Endothelial cell of umbilical vein (primary cell): ENCODE measurements around the gene FRS3. TPM values are rescaled to one million over a fixed set of nuclear protein-coding genes. Genes with fewer than 3 reads are reported as not detected.

Experiments
- BruUV-seq: library from RNA; stranded (reverse); fragments of 400-500 nt; replicated peaks from 2 replicates; lab custom pipeline; 2021; lab: Mats Ljungman, UMichigan
- CTCF ChIA-PET: fragments of 300-600, 350-600 bp; sonication (Branson Sonifier 250); formaldehyde crosslinking; loops from one replicate; lab custom pipeline; 2021; ENCODE audit warnings: antibody characterized with exemption, inconsistent platforms; lab: Charles Lee
- POLR2A ChIA-PET: fragments of 300-600, 350-600 bp; sonication (Branson Sonifier 250); formaldehyde crosslinking; loops from one replicate; lab custom pipeline; 2021; ENCODE audit warnings: antibody characterized with exemption, inconsistent platforms; lab: Charles Lee
- DNase-seq: peaks from one replicate; pipeline ENCODE4 v3.0.0-alpha.2; 2011; ENCODE audit warnings: low read depth, low spot score
- FAIRE-seq: peaks from 2 replicates; lab custom pipeline; 2011; peaks lifted over from hg19 to GRCh38; lab: Jason Lieb, UNC
- H2AFZ ChIP-seq: 2 replicates; pipeline ENCODE4 v1.6.0; 2012; ENCODE audit warnings: low read depth, low read length, control low read depth, inconsistent platforms
- H3K27ac ChIP-seq: 2 replicates; pipeline ENCODE4 v1.5.1; 2011; ENCODE audit warnings: low read depth, mild to moderate bottlenecking, control low read depth, low read length, moderate library complexity; ENCODE audit not compliant: insufficient read depth
- H3K27me3 ChIP-seq, 2 experiments: 2 replicates each; pipeline versions ENCODE4 v1.6.0 to v1.6.1; 2011; ENCODE audit warnings: low read length in 2 of 2, mixed read lengths in 1 of 2; ENCODE audit not compliant: control insufficient read depth in 2 of 2, insufficient read depth in 2 of 2
- H3K36me3 ChIP-seq, 2 experiments: 2 replicates in 1 of 2; 3 replicates in 1 of 2; pipeline ENCODE4 v1.5.1; 2011; ENCODE audit warnings: low read length in 2 of 2, mild to moderate bottlenecking in 1 of 2, moderate library complexity in 1 of 2; ENCODE audit not compliant: control insufficient read depth in 2 of 2, insufficient read depth in 2 of 2; ENCODE audit errors: extremely low read depth in 1 of 2
- H3K4me1 ChIP-seq: 3 replicates; pipeline ENCODE4 v1.5.1; 2011; ENCODE audit warnings: mild to moderate bottlenecking, low read length; ENCODE audit not compliant: control insufficient read depth, insufficient read depth; ENCODE audit errors: extremely low read depth
- H3K4me2 ChIP-seq: 2 replicates; pipeline ENCODE4 v1.6.1; 2011; ENCODE audit warnings: low read length, control low read depth, mixed read lengths; ENCODE audit not compliant: insufficient read depth
- H3K4me3 ChIP-seq, 3 experiments: fragments of 200-600 bp in 1 of 3; sonication (generic), shearing (Covaris generic) in 1 of 3; replicated peaks in 1 of 3; 2 replicates each; pipeline ENCODE4 v1.5.1; 2011 to 2016; ENCODE audit warnings: control low read depth in 3 of 3, low read length in 3 of 3, mild to moderate bottlenecking in 2 of 3, inconsistent platforms in 1 of 3, low read depth in 1 of 3, moderate library complexity in 1 of 3; ENCODE audit not compliant: insufficient read depth in 1 of 3
- H3K79me2 ChIP-seq: 2 replicates; pipeline ENCODE4 v1.6.0; 2012; ENCODE audit warnings: low read length, inconsistent platforms; ENCODE audit not compliant: control insufficient read depth, insufficient read depth
- H3K9ac ChIP-seq: replicated peaks from 2 replicates; pipeline ENCODE3; 2011; ENCODE audit warnings: low read length, control low read depth; ENCODE audit not compliant: insufficient read depth; ENCODE audit errors: extremely low read depth
- H3K9me1 ChIP-seq: replicated peaks from 3 replicates; pipeline ENCODE4 v1.6.0; 2011; ENCODE audit warnings: mild to moderate bottlenecking, low read length; ENCODE audit not compliant: control insufficient read depth, insufficient read depth; ENCODE audit errors: extremely low read depth
- H3K9me3 ChIP-seq: replicated peaks from 2 replicates; pipeline ENCODE4 v1.5.1; 2012; ENCODE audit warnings: low read length, inconsistent platforms; ENCODE audit not compliant: control insufficient read depth, insufficient read depth
- H4K20me1 ChIP-seq: replicated peaks from 2 replicates; pipeline ENCODE3; 2011; ENCODE audit warnings: mild to moderate bottlenecking, low read length; ENCODE audit not compliant: control insufficient read depth, insufficient read depth; ENCODE audit errors: extremely low read depth
- CTCF ChIP-seq, 2 donors: IDR thresholded peaks; 1 replicate in 1 of 2; 2 replicates in 1 of 2; pipeline ENCODE4 v1.5.1; 2011; ENCODE audit warnings: low read length in 2 of 2, mild to moderate bottlenecking in 2 of 2, moderate library complexity in 2 of 2, control low read depth in 1 of 2, inconsistent platforms in 1 of 2, low read depth in 1 of 2; ENCODE audit not compliant: insufficient read depth in 1 of 2; ENCODE audit errors: extremely low read depth in 1 of 2
- EZH2 ChIP-seq: IDR thresholded peaks from 2 replicates; pipeline ENCODE4 v1.6.1; 2012; ENCODE audit warnings: borderline replicate concordance, low read depth, mild to moderate bottlenecking, moderate library complexity, low read length, inconsistent platforms; ENCODE audit not compliant: severe bottlenecking
- FOS ChIP-seq: IDR thresholded peaks from 2 replicates; pipeline ENCODE4 v1.6.1; 2011; ENCODE audit warnings: mild to moderate bottlenecking, low read length, moderate library complexity, borderline replicate concordance; ENCODE audit not compliant: insufficient read depth
- GATA2 ChIP-seq: IDR thresholded peaks from 2 replicates; pipeline ENCODE4 v1.7.0; 2011; ENCODE audit warnings: low read depth, mild to moderate bottlenecking, moderate library complexity, mixed read lengths, low read length; ENCODE audit not compliant: insufficient read length, insufficient read depth
- JUN ChIP-seq: IDR thresholded peaks from 2 replicates; pipeline ENCODE4 v1.6.1; 2011; ENCODE audit warnings: borderline replicate concordance, low read depth; ENCODE audit not compliant: insufficient read length, insufficient read depth
- MYC ChIP-seq: IDR thresholded peaks from one replicate; pipeline ENCODE4 v1.6.1; 2011; ENCODE audit warnings: mild to moderate bottlenecking, low read depth, low read length
- POLR2AphosphoS5 ChIP-seq: IDR thresholded peaks from 2 replicates; pipeline ENCODE4 v1.6.1; 2012; ENCODE audit warnings: low read depth, mild to moderate bottlenecking, control low read depth, low read length, moderate library complexity; ENCODE audit not compliant: insufficient read depth
- dilution Hi-C: fragments of 300-500 bp; cut with MboI; formaldehyde crosslinking; loops from one replicate; pipeline ENCODE4 v1.15.0; 2019; ENCODE audit warnings: low sequenced_read_pairs; ENCODE audit not compliant: extremely low pct_ligation_motif_present
- intact Hi-C: fragments of 100-400 bp; cut with micrococcal nuclease; formaldehyde crosslinking; loops from one replicate; pipeline ENCODE4 v1.10.0; 2022
- polyA plus RNA-seq, 4 experiments: library from polyadenylated mRNA; depleted of rRNA in 3 of 4; stranded (reverse) in 3 of 4; unstranded in 1 of 4; fragments of >200 nt; gene quantifications; 2 replicates each; pipeline versions ENCODE4 v1.2.1 to v1.2.3, GENCODE V29; 2011 to 2012; ENCODE audit warnings: missing spikeins in 1 of 4
- total RNA-seq: library from RNA; stranded (reverse); gene quantifications from 2 replicates; pipeline ENCODE4 v1.2.3, GENCODE V29; 2021

Gene FRS3
- total and polyA plus RNA-seq, 2 donors (not counting 3 experiments of a cell fraction or from before 2014, with no cell fraction given), result 5.2 to 5.3 TPM

DNA sequence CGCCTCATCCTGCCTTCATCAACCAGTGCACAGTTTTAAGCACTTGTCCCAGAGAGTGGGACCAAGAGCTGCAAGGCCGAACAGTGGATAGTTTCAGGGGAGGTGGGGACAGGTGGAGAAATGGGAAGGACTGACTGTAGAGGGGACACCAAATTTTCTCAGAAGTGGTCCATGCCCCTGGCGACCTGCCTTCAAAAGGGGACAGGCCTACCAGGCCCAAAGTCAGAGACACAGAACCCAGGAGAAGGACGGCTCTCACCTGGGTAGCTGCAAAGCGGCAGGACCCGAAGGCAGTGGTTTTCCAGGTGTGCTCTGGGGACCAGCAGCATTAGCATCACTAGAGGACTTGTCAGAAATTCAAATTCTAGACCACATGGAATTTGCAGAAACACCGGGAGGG is 50.1 kb downstream of the FRS3 start:
- dilution Hi-C loops (no loop called here), intact Hi-C loops (no loop called here)
- no peak overlapping the region for H3K4me3 ChIP-seq
- no peaks in the 10 kb centered on the region for H3K9me1 ChIP-seq
- no peaks in the 10 kb centered on the region for H3K27me3 ChIP-seq
- DNase-seq, result no peak
- H3K4me2 ChIP-seq, result no peak overlapping the region
- POLR2A ChIA-PET, result no interaction called here
- CTCF ChIA-PET, result interaction anchor here (2.3 kb wide), 1 partner anchor 24 kb away, joined by 8 read pairs; no protein-coding TSS in a partner anchor
- FAIRE-seq, result no peak
- H3K9ac ChIP-seq, result no peak overlapping the region
- H2AFZ ChIP-seq, result no peak overlapping the region
- no peaks in the 10 kb centered on the region for H4K20me1 ChIP-seq
- BruUV-seq, result no TSS peak
- H3K79me2 ChIP-seq, result no peaks in the 10 kb centered on the region
- no peaks in the 10 kb centered on the region for H3K9me3 ChIP-seq
- H3K36me3 ChIP-seq, result no peaks in the 10 kb centered on the region
- H3K4me1 ChIP-seq, result peaks cover 16% of the 10 kb centered on the region
- H3K27ac ChIP-seq, result no peak overlapping the region
- TF ChIP-seq GATA2 (no peak), EZH2 (no peak), MYC (no peak), JUN (no peak), FOS (no peak), CTCF (IDR thresholded peaks at IDR 0.05; ENCODE audit: extremely low read depth in 1 of 2, insufficient read depth in 1 of 2, low read depth in 1 of 2, low read length in 2 of 2) (no peak), POLR2AphosphoS5 (no peak)
